GOT3 (cell line): Measurements from ENCODE around the gene YARS1.

Experiments
- DNase-seq: peaks from one replicate; lab custom pipeline; 2025; ENCODE audit warnings: mixed read lengths; lab: John Stamatoyannopoulos, UW

The YARS1 gene

GRCh38 chr1:32817159-32817814 is at the start of gene YARS1, which contains the start of gene S100PBP:
Gene YARS1, minus strand, starts transcription at chr1:32817358. Its CDS starts 114 bp downstream, at chr1:32817244.
Gene S100PBP, plus strand, starts transcription at chr1:32817653. Its CDS starts 8,447 bp downstream, at chr1:32826100.
- peak; percentile 95 for DNase-seq

DNA sequence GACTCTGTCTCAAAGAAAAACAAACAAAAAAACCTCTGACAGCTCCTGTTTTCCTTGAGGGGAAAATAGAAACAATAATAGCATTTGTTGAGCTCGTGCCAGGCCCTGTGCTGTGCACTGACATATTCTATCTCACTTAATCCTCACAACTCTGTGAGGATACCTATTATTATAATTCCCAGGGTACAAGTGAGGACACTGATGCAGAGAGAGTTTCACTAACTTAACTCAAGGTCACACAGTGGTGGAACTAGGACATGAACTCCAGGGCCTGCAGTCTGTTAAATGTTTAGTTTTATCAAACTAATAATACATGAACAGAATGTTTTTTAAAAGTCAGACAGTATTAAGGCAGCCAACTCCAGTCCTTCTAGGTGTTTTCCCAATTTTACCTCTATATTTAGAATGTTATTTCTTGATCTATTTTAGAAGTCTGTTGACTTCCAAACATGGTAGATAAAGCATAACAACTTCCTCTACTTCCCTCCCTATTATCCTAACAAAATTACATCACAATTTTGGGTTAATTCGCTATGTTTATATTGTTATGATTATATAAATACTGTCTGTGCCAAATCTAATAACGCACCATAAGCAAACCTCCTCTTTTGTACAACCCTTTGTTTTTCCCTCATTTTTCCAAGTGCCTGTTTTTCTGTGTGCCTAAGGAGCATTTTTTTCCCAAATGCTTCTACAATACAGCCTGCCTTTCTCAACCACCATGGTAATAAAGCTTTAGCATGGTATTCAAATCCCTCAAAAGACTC is 48.7 kb upstream of the YARS1 start:
- no peak for DNase-seq

DNA sequence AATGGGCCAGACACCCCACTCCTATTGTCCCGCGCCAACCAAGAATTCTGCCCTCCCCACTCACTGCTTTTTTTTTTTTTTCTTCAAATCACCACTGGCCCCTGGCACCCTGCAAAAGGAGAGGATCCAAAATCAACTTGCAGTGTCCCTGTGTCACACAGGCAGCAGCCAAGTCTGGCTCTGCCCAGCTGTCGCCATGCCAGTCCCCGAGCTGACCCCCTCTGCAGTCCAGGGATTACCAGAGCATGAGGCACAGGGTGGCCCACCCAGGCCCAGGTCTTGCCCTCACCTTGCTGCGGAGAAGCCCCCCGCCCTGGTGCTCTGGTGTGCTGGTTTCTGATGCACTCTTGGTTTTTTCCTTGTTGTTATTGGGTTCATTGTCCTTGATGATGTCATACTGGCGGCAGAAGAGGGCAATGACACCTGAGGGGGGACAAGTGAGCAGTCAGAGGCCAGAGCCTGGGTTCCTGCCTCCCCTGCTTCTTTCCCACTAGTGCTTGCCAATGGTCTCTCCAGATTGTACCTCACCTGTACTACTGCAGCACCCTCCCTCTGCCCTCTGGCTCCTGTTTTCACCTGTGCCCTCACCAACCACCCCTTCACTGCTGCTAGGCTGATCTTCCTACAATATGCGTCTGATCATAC is 47.3 kb upstream of the YARS1 start:
- DNase-seq, result no peak

GRCh38 chr1:32863881-32864245 is 46.7 kb upstream of the YARS1 start:
- DNase-seq, result no peak

GRCh38 chr1:32863218-32863880 is 46.2 kb upstream of the YARS1 start:
- no peak for DNase-seq

DNA sequence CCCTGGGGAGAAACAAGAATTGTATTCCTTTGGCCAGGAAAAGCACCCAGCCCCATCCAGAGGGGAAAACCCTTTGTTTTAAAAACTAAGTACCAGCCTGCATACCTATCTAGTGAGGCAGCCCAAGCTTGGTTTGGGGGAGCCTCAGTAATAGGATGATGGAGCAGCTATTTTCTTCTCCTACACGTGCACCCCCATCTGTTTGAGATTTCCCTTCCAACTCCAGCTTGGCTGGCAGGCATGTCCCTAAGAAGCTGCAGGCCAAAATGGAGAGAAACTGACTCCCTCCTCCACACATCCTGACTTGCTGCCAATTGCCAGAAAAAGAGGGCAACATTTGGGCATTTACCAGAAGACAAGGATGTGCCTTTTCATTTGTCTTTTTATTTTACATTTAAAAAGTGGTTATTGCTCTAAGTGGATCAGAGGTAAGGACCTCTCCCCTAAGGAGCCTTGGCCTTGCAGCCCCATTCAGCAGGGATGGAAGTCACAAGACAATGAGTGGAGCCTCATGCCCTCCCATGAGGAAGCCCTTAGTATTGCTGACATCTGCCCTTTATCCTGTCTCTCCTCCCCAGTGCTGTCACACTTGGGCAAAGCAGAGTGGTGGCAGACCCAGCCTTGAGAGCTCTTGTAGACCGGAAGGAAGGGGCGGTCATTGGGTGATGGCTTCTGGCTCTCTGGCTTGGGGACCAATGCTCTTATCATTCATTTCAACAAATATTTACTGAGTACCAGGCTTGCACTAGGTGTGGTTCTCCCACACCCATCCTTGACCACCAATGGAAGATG is 44.9 kb upstream of the YARS1 start:
- no peak for DNase-seq

GRCh38 chr1:32860566-32860965 is 43.4 kb upstream of the YARS1 start:
- DNase-seq, result no peak

GRCh38 chr1:32859915-32860314 is 42.8 kb upstream of the YARS1 start:
- no peak for DNase-seq

DNA sequence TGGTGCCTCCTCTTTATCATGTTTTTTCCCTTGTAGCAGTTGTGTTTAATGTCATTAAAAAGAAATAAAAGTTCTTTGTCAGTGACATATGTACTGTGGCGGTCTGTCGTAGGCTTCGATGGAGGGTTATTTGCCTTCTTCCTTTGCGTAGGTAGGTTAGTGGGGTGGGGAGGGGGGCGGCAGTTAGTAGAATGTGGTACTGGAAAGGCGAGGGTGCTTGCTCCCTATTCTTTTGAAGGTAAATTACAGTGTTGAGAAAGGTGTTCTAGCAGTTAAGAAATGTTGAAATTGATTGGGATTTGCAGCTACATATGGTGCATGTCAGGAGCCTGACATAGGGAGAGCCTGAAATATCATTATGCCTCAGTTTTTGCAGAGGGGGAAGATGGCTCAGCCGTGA is 41.6 kb upstream of the YARS1 start:
- DNase-seq, result no peak

DNA sequence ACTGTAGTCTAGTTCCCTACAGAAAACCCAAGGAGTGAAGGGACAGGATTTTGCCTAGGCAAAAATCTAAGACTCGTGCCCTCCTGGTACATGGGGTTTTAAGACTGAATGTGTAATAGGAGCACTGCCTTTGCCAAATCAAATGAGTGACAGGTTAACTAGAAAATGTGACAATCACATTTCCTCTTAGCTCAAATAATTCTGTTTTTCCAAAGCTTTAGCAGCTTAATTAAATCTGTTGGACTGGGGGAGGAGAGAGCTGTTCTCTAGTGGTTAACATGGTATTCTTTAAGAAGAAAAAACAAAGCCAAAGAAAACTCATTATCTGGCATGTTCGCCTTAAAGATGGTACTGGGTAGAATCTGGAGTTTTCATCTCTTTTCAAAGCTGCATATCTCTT is 41.0 kb upstream of the YARS1 start:
- no peak for DNase-seq

DNA sequence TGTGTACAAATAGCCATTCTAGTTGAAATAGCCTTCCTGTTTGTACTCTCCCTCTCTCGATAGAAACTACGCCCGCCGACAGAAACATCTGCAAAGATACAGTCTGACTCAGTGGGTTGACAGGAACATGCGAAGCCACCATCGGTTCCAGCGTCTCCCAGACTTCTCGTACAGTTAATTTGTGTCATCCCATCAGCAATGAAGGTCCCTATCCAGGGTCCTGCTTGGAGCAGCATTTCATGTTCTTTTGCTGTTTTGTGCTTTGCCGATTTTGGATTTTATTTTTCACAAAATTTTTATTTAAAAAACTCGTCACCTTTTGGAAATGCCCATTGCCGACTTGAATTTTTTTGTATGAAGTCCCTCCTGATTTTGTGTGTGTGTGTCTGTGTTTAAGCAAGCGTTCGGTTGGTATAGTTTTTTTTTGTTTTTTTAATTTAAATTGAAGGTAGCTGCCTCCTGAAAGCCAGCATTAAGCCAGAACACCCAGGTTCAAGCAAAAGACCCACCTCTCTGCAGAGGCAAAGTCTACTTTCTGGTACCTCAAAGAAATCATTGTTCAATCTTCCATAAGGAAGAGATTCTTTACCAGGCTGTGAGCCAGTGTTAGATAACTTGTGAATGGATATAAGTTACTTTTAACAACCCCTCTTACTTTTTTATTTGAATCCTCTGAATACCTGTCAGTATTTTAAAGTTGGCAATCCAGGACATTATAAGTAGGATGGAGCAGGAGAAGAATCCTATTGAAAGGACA is 38.9 kb upstream of the YARS1 start:
- no peak for DNase-seq

- no peak for DNase-seq
Observed at GRCh38 chr1:32848354-32849063, 31.4 kb upstream of the YARS1 start.

GRCh38 chr1:32831878-32832277 is 14.7 kb upstream of the YARS1 start:
- DNase-seq, result no peak

GRCh38 chr1:32830092-32830852 is 13.1 kb upstream of the YARS1 start:
- DNase-seq, result no peak

- no peak for DNase-seq
Observed at GRCh38 chr1:32828341-32828740, 11.2 kb upstream of the YARS1 start.

DNA sequence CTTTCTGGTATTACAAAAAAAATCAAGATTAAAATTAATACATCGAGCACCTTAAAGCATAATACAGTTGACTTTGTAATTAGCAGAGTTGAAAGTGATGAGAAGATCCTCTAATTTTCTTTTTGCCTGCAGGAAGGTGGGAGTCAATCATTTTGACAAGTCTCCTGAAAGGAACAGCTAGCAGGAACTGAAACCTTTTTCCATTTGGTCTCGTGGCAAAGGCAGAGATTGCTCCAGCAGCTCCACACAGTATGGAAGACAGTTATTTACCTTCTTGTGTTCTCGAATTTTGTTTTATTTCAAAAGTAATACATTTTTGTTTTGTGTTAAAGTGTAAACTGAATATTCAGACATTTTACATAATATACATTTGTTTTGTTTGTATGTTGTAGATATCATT is 8.0 kb upstream of the YARS1 start:
- DNase-seq, result no peak

DNA sequence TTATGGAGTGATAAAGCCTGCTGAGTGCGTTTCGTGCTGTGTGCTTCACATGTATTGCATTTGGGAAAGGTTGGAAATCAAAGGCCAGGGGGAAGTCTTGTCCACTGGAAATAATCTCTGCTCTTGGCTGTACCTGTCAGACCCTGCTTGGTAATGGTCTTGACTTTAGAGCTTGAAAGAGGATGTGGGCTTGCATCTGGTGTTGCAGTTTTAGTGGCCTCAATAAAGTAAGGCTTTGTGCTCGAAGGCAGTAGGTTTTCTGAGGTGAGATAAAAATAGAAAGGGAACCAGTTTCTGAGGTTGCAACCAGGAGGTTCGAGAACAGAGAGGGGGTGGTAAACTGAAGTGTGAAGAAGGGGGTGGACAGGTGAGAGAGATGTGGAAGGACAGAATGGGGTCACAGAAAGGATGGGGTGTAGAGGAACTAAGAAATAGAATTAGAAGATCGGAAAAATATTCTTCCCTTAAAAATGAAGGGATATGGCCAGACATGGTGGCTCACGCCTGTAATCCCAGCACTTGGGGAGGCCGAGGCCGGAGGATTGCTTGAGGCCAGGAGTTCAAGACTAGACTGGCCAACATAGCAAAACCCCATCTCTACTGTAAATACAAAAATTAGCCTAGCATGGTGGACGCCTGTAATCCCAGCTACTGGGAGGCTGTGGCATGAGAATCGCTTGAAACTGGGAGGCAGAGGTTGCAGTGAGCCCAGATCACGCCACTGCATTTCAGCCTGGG is 1.8 kb upstream of the YARS1 start:
- no peak for DNase-seq

GRCh38 chr1:32817815-32818786 is 943 bp upstream of the YARS1 start:
- DNase-seq, result no peak
